Measurements from ENCODE around the gene TBX19.

DNA sequence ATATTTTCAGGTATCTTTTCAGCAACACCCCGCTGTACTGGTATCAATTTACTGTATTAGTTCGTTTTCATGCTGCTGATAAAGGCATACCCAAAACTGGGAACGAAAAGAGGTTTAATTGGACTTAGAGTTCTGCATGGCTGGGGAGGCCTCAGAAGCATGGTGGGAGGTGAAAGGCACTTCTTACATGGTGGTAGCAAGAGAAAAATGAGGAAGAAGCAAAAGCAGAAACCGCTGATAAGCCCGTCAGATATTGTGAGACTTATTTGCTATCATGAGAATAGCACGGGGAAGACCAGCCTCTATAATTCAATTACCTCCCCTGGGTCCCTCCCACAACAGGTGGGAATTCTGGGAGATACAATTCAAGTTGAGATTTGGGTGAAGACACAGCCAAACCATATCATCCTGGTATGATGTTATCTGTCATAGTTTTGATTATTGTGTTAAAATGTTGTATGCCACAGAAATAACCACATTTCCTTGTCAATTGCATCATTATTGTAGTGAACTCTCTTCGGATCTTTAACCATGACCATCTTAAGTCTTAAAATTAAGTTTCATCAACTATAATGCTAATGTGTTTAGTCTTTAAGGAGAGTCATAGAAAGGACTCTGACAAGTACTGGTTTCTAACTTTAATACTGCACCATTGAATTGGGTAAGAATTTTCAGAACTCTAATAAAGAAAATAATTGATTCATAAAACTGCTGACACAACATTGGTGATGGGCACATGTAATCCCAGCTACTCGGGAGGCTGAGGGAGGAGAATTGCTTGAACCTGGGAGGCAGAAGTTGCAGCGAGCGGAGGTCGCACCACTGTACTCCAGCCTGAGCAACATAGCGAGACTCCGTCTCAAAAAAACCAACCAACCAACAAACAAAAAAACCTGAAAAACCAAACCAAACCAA is 58.2 kb downstream of the TBX19 start:
- TF ChIP-seq LARP7 (IDR thresholded peaks at IDR 0.05) (no peak), POLR2AphosphoS2 (IDR thresholded peaks at IDR 0.05; ENCODE audit: low read depth, low read length) (no peak), POLR2A (IDR thresholded peaks at IDR 0.05; ENCODE audit: low read depth, low read length) (no peak)
- TF ChIP-seq, protein P1, sequence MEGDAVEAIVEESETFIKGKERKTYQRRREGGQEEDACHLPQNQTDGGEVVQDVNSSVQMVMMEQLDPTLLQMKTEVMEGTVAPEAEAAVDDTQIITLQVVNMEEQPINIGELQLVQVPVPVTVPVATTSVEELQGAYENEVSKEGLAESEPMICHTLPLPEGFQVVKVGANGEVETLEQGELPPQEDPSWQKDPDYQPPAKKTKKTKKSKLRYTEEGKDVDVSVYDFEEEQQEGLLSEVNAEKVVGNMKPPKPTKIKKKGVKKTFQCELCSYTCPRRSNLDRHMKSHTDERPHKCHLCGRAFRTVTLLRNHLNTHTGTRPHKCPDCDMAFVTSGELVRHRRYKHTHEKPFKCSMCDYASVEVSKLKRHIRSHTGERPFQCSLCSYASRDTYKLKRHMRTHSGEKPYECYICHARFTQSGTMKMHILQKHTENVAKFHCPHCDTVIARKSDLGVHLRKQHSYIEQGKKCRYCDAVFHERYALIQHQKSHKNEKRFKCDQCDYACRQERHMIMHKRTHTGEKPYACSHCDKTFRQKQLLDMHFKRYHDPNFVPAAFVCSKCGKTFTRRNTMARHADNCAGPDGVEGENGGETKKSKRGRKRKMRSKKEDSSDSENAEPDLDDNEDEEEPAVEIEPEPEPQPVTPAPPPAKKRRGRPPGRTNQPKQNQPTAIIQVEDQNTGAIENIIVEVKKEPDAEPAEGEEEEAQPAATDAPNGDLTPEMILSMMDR (IDR thresholded peaks at IDR 0.05 in 2 of 3, conservative IDR thresholded peaks at IDR 0.05 in 1 of 3; ENCODE audit: control insufficient read depth in 2 of 3, extremely low read depth in 1 of 3, insufficient read depth in 1 of 3, low read depth in 3 of 3, low read length in 3 of 3) = no peak
